Suprapubic skin (tissue), 4 donors: Measurements from ENCODE around the gene WNT11. TPM values are rescaled to one million over a fixed set of nuclear protein-coding genes. Genes with fewer than 3 reads are reported as not detected.

Experiments used
- DNase-seq, 2 donors: peaks; one replicate each; pipeline ENCODE4 v3.0.0-alpha.2; 2019; ENCODE audit warnings: low spot score in 2 of 2
- H3K27ac ChIP-seq: fragments of 200-600 bp; sonication (generic); one replicate; pipeline ENCODE4 v1.5.1; 2019
- H3K27me3 ChIP-seq: fragments of 200-600 bp; sonication (generic); one replicate; pipeline ENCODE4 v1.5.1; 2019
- H3K36me3 ChIP-seq: fragments of 200-600 bp; sonication (generic); one replicate; pipeline ENCODE4 v1.5.1; 2019
- H3K4me1 ChIP-seq: fragments of 200-600 bp; sonication (generic); one replicate; pipeline ENCODE4 v1.5.1; 2019
- H3K4me3 ChIP-seq: fragments of 200-600 bp; sonication (generic); one replicate; pipeline ENCODE4 v1.5.1; 2019; ENCODE audit warnings: mild to moderate bottlenecking
- H3K9me3 ChIP-seq: fragments of 200-600 bp; sonication (generic); one replicate; pipeline ENCODE4 v1.5.1; 2019
- CTCF ChIP-seq, 2 donors: fragments of 200-600 bp in 1 of 2; fragments of 450-650 bp in 1 of 2; sonication (generic) in 1 of 2; IDR thresholded peaks; one replicate each; pipeline ENCODE4 v1.5.1; 2016 to 2019; ENCODE audit warnings: antibody characterized with exemption in 2 of 2, mild to moderate bottlenecking in 1 of 2, moderate library complexity in 1 of 2
- EP300 ChIP-seq: sonication (generic); formaldehyde crosslinking; IDR thresholded peaks from one replicate; pipeline ENCODE4 v1.6.1; 2017; ENCODE audit warnings: antibody characterized with exemption
- POLR2A ChIP-seq, 2 donors: fragments of 450-650 bp; IDR thresholded peaks; one replicate each; pipeline ENCODE4 v1.6.1; 2017; ENCODE audit warnings: antibody characterized with exemption in 2 of 2, mild to moderate bottlenecking in 2 of 2, moderate library complexity in 2 of 2
- POLR2AphosphoS5 ChIP-seq, 3 donors: sonication (generic); formaldehyde crosslinking; IDR thresholded peaks; one replicate each; pipeline ENCODE4 v1.6.1; 2017; ENCODE audit warnings: antibody characterized with exemption in 3 of 3
- WGBS: methylation state at CpG from one replicate; pipeline ENCODE4 v1.1.5; 2018; 5-methylcytosine and 5-hydroxymethylcytosine counted together
- total RNA-seq, 4 donors: library from RNA; depleted of rRNA; stranded (reverse); fragments of >200 nt; gene quantifications; one replicate each; pipeline ENCODE4 v1.1.0, GENCODE V29; 2016

WNT11 gene
- total RNA-seq, 4 donors from 2014 or later = 7.8 to 19.5 (median 11.0) TPM

DNA sequence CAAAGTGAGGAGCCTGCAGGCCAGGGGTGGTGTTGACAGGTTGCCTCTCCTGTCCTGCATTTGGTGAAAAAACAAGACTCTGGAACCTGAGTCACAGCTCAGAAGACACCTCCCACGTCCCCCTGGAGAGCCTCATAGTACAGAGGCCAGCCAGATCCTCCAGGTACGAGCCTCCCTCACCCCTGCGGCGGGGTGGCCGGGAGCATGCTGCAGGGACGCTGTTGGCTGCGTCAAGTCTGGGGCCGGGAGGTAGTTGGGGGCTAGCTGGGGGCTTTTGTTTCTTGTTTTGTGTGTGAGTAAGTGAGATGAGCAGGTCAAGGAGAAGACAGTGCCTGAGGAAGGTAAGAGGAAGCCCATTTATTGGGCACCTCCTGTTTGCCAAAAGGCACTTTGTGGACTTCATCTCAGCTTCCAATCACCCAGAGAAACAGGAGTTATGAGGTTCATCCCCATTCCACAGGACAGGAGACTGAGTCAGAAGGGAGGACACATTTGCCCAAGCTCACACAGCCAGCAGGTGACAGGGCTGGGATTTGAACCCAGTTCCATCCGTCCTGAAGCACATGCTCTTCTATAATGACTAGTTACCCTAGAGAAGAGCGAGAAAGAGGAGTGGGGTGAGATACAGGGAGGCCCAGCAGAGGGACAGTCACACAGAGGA lies 18.3 kb upstream of the WNT11 start:
- no peaks in the 10 kb centered on the region for H3K36me3 ChIP-seq
- 90% methylated on average over 10 of the region's 10 CpGs for WGBS
- no peak overlapping the region for H3K27ac ChIP-seq
- H3K27me3 ChIP-seq = no peaks in the 10 kb centered on the region
- TF ChIP-seq POLR2AphosphoS5 (IDR thresholded peaks at IDR 0.05) (no peak), EP300 (no peak), CTCF (IDR thresholded peaks at IDR 0.05) (no peak), POLR2A (IDR thresholded peaks at IDR 0.05) (no peak)
- H3K9me3 ChIP-seq = no peaks in the 10 kb centered on the region
- DNase-seq = no peak
- H3K4me3 ChIP-seq = no peak overlapping the region
- H3K4me1 ChIP-seq = no peaks in the 10 kb centered on the region

DNA sequence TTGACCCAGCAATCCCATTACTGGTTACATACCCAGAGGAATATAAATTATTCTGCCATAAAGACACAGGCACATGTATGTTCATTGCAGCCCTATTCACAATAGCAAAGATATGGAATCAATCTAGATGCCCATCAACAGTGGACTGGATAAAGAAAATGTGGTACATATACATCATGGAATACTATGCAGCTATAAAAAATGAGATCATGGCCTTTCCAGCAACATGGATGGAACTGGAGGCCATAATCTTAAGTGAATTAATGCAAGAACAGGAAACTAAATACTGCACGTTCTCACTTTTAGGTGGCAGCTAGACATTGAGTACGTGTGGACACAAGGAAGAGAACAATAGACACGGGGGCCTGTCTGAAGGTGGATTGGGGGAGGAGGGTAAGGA lies 15.1 kb upstream of the WNT11 start:
- H3K36me3 ChIP-seq = no peaks in the 10 kb centered on the region
- H3K4me3 ChIP-seq = no peak overlapping the region
- no peak overlapping the region for H3K27ac ChIP-seq
- H3K9me3 ChIP-seq = no peaks in the 10 kb centered on the region
- no peaks in the 10 kb centered on the region for H3K4me1 ChIP-seq
- no peak for DNase-seq
- TF ChIP-seq EP300 (no peak), CTCF (IDR thresholded peaks at IDR 0.05) (no peak), POLR2A (IDR thresholded peaks at IDR 0.05) (no peak)
- H3K27me3 ChIP-seq = no peaks in the 10 kb centered on the region
- 85% methylated on average over 3 of the region's 3 CpGs for WGBS

- DNase-seq = no peak
- Histone ChIP-seq H3K4me3 (no peak overlapping the region), H3K4me1 (no peaks in the 10 kb centered on the region), H3K9me3 (no peaks in the 10 kb centered on the region), H3K27me3 (no peaks in the 10 kb centered on the region), H3K36me3 (no peaks in the 10 kb centered on the region), H3K27ac (no peak overlapping the region)
- TF ChIP-seq CTCF (IDR thresholded peaks at IDR 0.05) = no peak
- no peak for TF ChIP-seq POLR2AphosphoS5 (IDR thresholded peaks at IDR 0.05)
- TF ChIP-seq EP300 = no peak
- no peak for TF ChIP-seq POLR2A (IDR thresholded peaks at IDR 0.05)
- WGBS = 72% methylated on average over 2 of the region's 3 CpGs
These were observed 12.9 kb upstream of the WNT11 start for GRCh38 chr11:76219243-76219642.

DNA sequence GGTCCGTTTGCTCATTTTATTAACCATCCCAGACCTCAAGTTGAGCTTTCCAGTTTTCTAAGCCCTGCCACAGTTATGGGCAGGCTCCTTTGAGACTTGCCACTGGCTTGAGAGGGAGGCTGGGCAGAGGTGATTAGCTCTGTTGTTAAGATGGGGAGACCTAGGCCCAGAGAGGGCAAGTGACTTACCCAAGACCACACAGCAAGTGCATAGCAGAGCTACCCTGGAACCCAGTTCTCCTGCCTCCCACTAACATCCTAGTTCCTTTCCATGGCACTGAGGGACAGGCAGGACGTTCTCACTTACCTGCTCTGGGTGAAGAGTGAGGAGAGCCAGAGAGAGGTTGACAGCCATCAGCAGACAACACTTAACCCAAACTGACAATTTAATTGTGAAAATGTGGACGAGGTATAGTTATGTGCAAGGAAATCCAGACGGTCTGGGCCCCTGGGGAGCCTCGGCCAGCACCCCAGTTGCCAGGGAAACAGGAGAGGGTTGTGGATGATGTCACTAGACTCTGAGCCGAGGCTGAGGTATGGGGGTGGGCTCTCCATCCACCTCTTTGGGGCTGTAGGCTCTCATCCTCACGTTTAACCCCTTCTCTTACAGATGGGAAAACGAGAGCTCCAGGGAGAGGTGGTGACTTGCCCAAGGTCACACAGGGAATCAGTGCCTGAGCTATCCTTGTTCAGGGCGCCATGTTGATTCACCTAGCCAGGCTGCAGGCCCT lies 12.3 kb upstream of the WNT11 start:
- H3K9me3 ChIP-seq = no peaks in the 10 kb centered on the region
- TF ChIP-seq EP300 (no peak), POLR2AphosphoS5 (IDR thresholded peaks at IDR 0.05) (no peak), CTCF (IDR thresholded peaks at IDR 0.05) (no peak), POLR2A (IDR thresholded peaks at IDR 0.05) (no peak)
- H3K4me3 ChIP-seq = no peak overlapping the region
- 72% methylated on average over 9 of the region's 9 CpGs for WGBS
- no peaks in the 10 kb centered on the region for H3K4me1 ChIP-seq
- DNase-seq = no peak
- H3K27me3 ChIP-seq = no peaks in the 10 kb centered on the region
- no peak overlapping the region for H3K27ac ChIP-seq
- H3K36me3 ChIP-seq = no peaks in the 10 kb centered on the region

DNA sequence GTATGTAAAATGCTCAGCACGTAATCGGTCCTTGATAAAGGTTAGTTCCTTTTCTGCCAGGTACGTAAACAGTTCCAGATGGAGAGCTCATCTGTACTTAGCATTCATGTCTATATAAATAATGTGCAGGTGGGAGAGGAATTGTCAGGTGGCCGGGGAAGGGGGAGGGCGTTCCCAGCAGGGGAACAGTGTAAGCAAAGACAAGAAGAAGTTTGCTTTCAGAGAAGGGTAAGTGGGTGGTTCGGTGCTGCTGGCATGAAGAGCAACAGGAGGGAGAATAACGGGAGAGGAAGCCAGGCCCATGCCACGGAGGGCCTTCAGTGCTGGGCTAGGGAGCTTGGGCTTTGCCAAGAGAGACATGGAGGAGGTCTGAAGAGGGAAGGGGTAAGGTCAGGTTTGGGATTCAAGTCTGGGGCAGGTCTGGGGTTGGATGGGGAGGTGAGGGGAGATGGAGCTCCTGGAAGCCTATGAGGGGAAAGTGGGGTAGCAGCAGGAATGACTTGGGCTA lies 11.4 kb upstream of the WNT11 start:
- no peaks in the 10 kb centered on the region for H3K27me3 ChIP-seq
- no peaks in the 10 kb centered on the region for H3K36me3 ChIP-seq
- no peak overlapping the region for H3K4me3 ChIP-seq
- H3K9me3 ChIP-seq = no peaks in the 10 kb centered on the region
- WGBS = 84% methylated on average over 8 of the region's 8 CpGs
- no peak for DNase-seq
- H3K4me1 ChIP-seq = no peaks in the 10 kb centered on the region
- H3K27ac ChIP-seq = no peak overlapping the region
- TF ChIP-seq CTCF (IDR thresholded peaks at IDR 0.05) = no peak
- no peak for TF ChIP-seq POLR2A (IDR thresholded peaks at IDR 0.05)
- TF ChIP-seq POLR2AphosphoS5 (IDR thresholded peaks at IDR 0.05) = no peak
- no peak for TF ChIP-seq EP300
